ENCODE measurements around the gene SLC2A3. TPM values are rescaled to one million over a fixed set of nuclear protein-coding genes. Genes with fewer than 3 reads are reported as not detected.

Gene SLC2A3
- polyA plus RNA-seq, 1 donor (not counting 4 experiments of a cell fraction or from before 2014, with no cell fraction given) = 40.5 TPM

DNA sequence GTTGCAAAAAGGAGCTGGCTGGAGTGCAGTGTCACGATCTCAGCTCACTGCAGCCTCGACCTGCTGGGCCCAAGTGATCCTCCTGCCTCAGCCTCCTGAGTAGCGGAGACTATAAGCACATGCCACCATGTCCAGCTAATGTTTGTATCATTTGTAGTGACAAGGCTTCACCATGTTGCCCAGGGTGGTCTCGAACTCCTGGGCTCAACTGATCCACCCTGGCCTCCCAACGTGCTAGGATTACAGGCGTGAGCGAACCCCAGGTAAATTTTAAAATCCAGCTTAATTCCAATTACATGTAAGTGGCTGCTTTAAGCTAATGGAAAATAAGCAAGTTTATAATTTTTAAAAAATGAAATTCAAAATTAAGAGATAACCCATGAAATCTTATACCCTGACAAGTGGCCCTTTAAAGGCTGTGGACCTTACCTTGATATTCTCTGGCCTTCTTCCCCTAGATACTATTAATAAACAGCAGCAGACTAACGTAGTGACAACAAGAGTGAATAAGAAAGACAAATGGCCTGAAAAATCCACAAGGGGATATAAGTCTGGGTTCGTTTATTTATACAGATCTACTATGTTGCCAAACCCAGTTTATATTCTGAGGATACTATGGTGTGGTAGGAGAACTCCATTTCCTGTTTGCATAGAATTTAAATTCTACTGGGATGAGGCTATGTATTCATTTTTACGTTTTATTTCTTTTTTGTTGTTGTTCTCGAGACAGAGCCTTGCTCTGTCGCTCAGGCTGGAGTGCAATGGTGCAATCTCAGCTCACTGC, 25.6 kb upstream of the SLC2A3 start:
- dilution Hi-C loops (cut with MboI; ENCODE audit: extremely low pct_ligation_motif_present, low sequenced_read_pairs) = no loop called here
- H3K9ac ChIP-seq (ENCODE audit: control insufficient read depth, extremely low read depth, insufficient read depth, low read length) = no peak overlapping the region

DNA sequence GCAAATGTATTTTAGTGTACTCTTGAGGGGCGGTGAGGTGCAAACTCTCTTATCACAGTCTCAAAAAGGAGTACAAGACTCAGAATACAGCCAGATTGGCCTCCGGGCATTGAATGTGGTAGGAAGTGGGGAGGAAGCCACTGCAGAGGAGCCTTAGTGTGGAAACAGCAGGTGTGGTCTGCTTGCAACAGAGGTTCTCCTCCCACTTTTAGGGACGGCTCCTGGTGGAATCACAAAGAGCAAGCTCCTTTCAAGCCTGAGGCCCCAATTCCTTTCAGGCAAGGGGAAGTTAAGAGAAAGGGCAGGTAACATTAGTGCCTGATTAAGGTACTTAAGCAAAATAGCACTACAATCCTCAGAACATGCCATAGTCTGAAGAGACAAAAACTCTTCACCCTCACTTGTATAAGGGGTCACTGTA, 23.7 kb upstream of the SLC2A3 start:
- Histone ChIP-seq H3K9ac (ENCODE audit: control insufficient read depth, extremely low read depth, insufficient read depth, low read length) (peak overlapping the region; percentile 35), H3K9me3 (ENCODE audit: control insufficient read depth, low read depth, low read length) (no peaks in the 10 kb centered on the region), H3K4me2 (ENCODE audit: control insufficient read depth, extremely low read depth, insufficient read depth, low read depth, low read length) (peak overlapping the region; percentile 87), H3K4me1 (ENCODE audit: control insufficient read depth, extremely low read depth, insufficient read depth, low read length) (peaks cover 22% of the 10 kb centered on the region), H3K27ac (ENCODE audit: control insufficient read depth, insufficient read depth, low read length) (peak overlapping the region; percentile 65), H4K20me1 (ENCODE audit: control insufficient read depth, extremely low read depth, insufficient read depth, low read length) (no peaks in the 10 kb centered on the region), H3K9me1 (ENCODE audit: control insufficient read depth, extremely low read depth, insufficient read depth, low read length) (no peaks in the 10 kb centered on the region), H3K4me3 (ENCODE audit: control insufficient read depth in 2 of 3, extremely low read depth in 1 of 3, insufficient read depth in 2 of 3, low read depth in 1 of 3, low read length in 3 of 3) (peak overlapping the region in 2 of 3 experiments; percentile 2 to 36), H2AFZ (ENCODE audit: control insufficient read depth, low read length) (peak overlapping the region; percentile 29), H3K27me3 (ENCODE audit: control insufficient read depth, extremely low read depth, insufficient read depth, low read length) (no peaks in the 10 kb centered on the region), H3K79me2 (ENCODE audit: control insufficient read depth, insufficient read depth, low read length) (no peaks in the 10 kb centered on the region), H3K36me3 (ENCODE audit: control insufficient read depth in 2 of 2, extremely low read depth in 1 of 2, insufficient read depth in 2 of 2, low read length in 2 of 2) (no peaks in the 10 kb centered on the region)
- FAIRE-seq (peak; percentile 88), DNase-seq (ENCODE audit: low read depth, low spot score) (peak; percentile 87)
- TF ChIP-seq CTCF (optimal IDR thresholded peaks at IDR 0.05 in 1 of 3, IDR thresholded peaks at IDR 0.05 in 1 of 3, conservative IDR thresholded peaks at IDR 0.05 in 1 of 3; ENCODE audit: extremely low read depth in 1 of 3, insufficient read depth in 2 of 3, low read length in 3 of 3) (no peak), EZH2 (IDR thresholded peaks at IDR 0.05; ENCODE audit: low read length) (no peak)
- dilution Hi-C loops (cut with MboI; ENCODE audit: extremely low pct_ligation_motif_present, low sequenced_read_pairs) = no loop called here

More for the DNA sequence above, 25.6 kb upstream of the SLC2A3 start:
- TF ChIP-seq EZH2 (IDR thresholded peaks at IDR 0.05; ENCODE audit: low read length) (no peak), CTCF (optimal IDR thresholded peaks at IDR 0.05 in 1 of 3, IDR thresholded peaks at IDR 0.05 in 1 of 3, conservative IDR thresholded peaks at IDR 0.05 in 1 of 3; ENCODE audit: extremely low read depth in 1 of 3, insufficient read depth in 2 of 3, low read length in 3 of 3) (no peak)
- no peaks in the 10 kb centered on the region for H3K36me3 ChIP-seq (ENCODE audit: control insufficient read depth in 2 of 2, extremely low read depth in 1 of 2, insufficient read depth in 2 of 2, low read length in 2 of 2)
- H3K27me3 ChIP-seq (ENCODE audit: control insufficient read depth, extremely low read depth, insufficient read depth, low read length) = no peaks in the 10 kb centered on the region
- no peak overlapping the region for H3K4me3 ChIP-seq (ENCODE audit: control insufficient read depth in 2 of 3, extremely low read depth in 1 of 3, insufficient read depth in 2 of 3, low read depth in 1 of 3, low read length in 3 of 3)
- H3K4me1 ChIP-seq (ENCODE audit: control insufficient read depth, extremely low read depth, insufficient read depth, low read length) = peaks cover 22% of the 10 kb centered on the region
- H3K79me2 ChIP-seq (ENCODE audit: control insufficient read depth, insufficient read depth, low read length) = no peaks in the 10 kb centered on the region
- no peaks in the 10 kb centered on the region for H3K9me1 ChIP-seq (ENCODE audit: control insufficient read depth, extremely low read depth, insufficient read depth, low read length)
- H3K4me2 ChIP-seq (ENCODE audit: control insufficient read depth, extremely low read depth, insufficient read depth, low read depth, low read length) = no peak overlapping the region
- no peak overlapping the region for H3K27ac ChIP-seq (ENCODE audit: control insufficient read depth, insufficient read depth, low read length)
- no peaks in the 10 kb centered on the region for H4K20me1 ChIP-seq (ENCODE audit: control insufficient read depth, extremely low read depth, insufficient read depth, low read length)
- H2AFZ ChIP-seq (ENCODE audit: control insufficient read depth, low read length) = no peak overlapping the region
- H3K9me3 ChIP-seq (ENCODE audit: control insufficient read depth, low read depth, low read length) = no peaks in the 10 kb centered on the region
- DNase-seq (ENCODE audit: low read depth, low spot score) = no peak
- no peak for FAIRE-seq

Measured in keratinocyte (primary cell).